Endometrial microvascular endothelial cells (primary cell): ENCODE measurements around the gene ASIC3. TPM values are rescaled to one million over a fixed set of nuclear protein-coding genes. Genes with fewer than 3 reads are reported as not detected.

ENCODE experiments used
- in situ Hi-C: cut with HindIII; loops from 2 replicates; pipeline ENCODE4 v1.10.0; 2017; ENCODE audit warnings: low sequenced_read_pairs, low pct_unique_long_range_greater_than_20kb; ENCODE audit errors: inconsistent ontology term
- total RNA-seq: library from RNA; depleted of rRNA; stranded (reverse); fragments of >200 nt; gene quantifications from one replicate; pipeline ENCODE4 v1.2.3, GENCODE V29; 2015; ENCODE audit errors: inconsistent ontology term

The ASIC3 gene
- total RNA-seq, 1 donor from 2014 or later, result 0.56 TPM

GRCh38 chr7:151078233-151079040, 30.1 kb downstream of the ASIC3 start:
- in situ Hi-C loops, result no loop called here

GRCh38 chr7:151079199-151079910, 31.0 kb downstream of the ASIC3 start:
- in situ Hi-C loops, result no loop called here

- in situ Hi-C loops, result loop anchor here (10.0 kb wide), 1 partner anchor 85 kb away; the partner anchor contains the start of gene GBX1
These were observed 31.8 kb downstream of the ASIC3 start for GRCh38 chr7:151080067-151080521.

GRCh38 chr7:151080522-151081169, 32.3 kb downstream of the ASIC3 start, which contains the start of gene FASTK:
FASTK (minus strand) TSS chr7:151080809; CDS start chr7:151080766, 43 bp downstream.
- in situ Hi-C loops, result loop anchor here (10.0 kb wide), 1 partner anchor 84 kb away; the partner anchor contains the start of gene GBX1

GRCh38 chr7:151081170-151082101, 33.1 kb downstream of the ASIC3 start:
- in situ Hi-C loops, result loop anchor here (10.0 kb wide), 1 partner anchor 83 kb away; the partner anchor contains the start of gene GBX1

GRCh38 chr7:151082141-151083070, 34.1 kb downstream of the ASIC3 start:
- in situ Hi-C loops, result loop anchor here (10.0 kb wide), 1 partner anchor 82 kb away; the partner anchor contains the start of gene GBX1

- in situ Hi-C loops, result loop anchor here (10.0 kb wide), 1 partner anchor 82 kb away; the partner anchor contains the start of gene GBX1
These were observed 34.9 kb downstream of the ASIC3 start, which contains the start of gene TMUB1 for GRCh38 chr7:151083071-151083823. TMUB1 (minus strand) TSS chr7:151083493; CDS start chr7:151082563, 930 bp downstream.

GRCh38 chr7:151083824-151084160, 35.5 kb downstream of the ASIC3 start:
- in situ Hi-C loops, result loop anchor here (10.0 kb wide), 1 partner anchor 81 kb away; the partner anchor contains the start of gene GBX1

- in situ Hi-C loops, result loop anchor here (10.0 kb wide), 1 partner anchor 79 kb away; the partner anchor contains the start of gene GBX1
These were observed 37.0 kb downstream of the ASIC3 start for GRCh38 chr7:151085329-151085690.

- in situ Hi-C loops, result loop anchor here (10.0 kb wide), 1 partner anchor 79 kb away; the partner anchor contains the start of gene GBX1
These were observed 37.6 kb downstream of the ASIC3 start, which contains the start of gene AGAP3 for GRCh38 chr7:151085691-151086620. AGAP3 (plus strand) TSS chr7:151086475; CDS start chr7:151086742, 267 bp downstream.

- in situ Hi-C loops, result loop anchor here (10.0 kb wide), 1 partner anchor 78 kb away; the partner anchor contains the start of gene GBX1
These were observed 38.5 kb downstream of the ASIC3 start for GRCh38 chr7:151086802-151087244.

GRCh38 chr7:151087245-151088018, 39.1 kb downstream of the ASIC3 start:
- in situ Hi-C loops, result loop anchor here (10.0 kb wide), 1 partner anchor 77 kb away; the partner anchor contains the start of gene GBX1

GRCh38 chr7:151088019-151088855, 39.9 kb downstream of the ASIC3 start:
- in situ Hi-C loops, result loop anchor here (10.0 kb wide), 1 partner anchor 77 kb away; the partner anchor contains the start of gene GBX1
